HG03378 (cell line): ENCODE data around the gene TXNRD3.
"Not testable (repeated sequence)": the region's sequence is repeated elsewhere in the genome, so short reads cannot be mapped to it uniquely, and the experiment has no call there.

Experiments
- ATAC-seq: cut with Tn5 transposase; IDR thresholded peaks from one replicate; pipeline ENCODE4 v1.9.1; 2021; ENCODE audit warnings: mild to moderate bottlenecking, moderate library complexity; ENCODE audit not compliant: unreplicated experiment

The TXNRD3 gene

DNA sequence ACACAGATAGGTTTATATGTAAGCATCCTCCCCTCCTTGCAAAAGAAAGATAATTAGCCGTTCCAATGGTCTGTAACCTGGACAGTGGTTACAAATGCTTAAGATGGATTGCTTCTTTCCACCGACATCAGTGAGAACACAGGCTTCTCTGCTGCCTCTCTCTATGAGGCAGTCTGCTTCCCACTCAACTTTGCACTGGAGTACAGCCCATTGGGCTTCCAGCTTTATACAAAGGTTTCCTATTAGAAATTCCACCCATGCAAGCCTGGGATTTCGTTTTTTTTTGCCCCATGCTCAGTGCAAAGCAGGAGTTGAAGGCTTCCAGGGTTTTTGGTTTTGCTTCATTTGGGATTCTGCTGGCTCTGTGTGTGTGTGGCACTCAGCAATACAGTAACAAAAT, 48.9 kb downstream of the TXNRD3 start:
- no peak for ATAC-seq

DNA sequence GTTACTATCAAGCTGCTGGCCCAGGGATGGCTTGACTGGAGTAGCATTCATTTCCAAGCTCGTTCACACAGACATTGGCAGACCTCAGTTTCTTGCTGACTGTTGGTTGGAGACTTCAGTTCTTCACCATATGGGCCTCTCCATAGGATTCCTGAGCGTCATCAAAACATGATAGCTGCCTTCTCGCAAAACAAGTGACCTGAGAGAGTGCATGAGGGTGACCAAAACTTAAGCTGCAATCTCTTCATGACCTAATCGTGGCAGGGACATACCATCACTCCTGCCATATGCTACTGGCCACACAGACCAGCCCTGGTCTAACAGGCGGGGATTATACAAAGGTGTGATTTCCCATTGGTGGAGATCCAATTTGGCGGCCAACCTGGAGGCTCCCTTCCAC, 50.2 kb downstream of the TXNRD3 start:
- no peak for ATAC-seq

DNA sequence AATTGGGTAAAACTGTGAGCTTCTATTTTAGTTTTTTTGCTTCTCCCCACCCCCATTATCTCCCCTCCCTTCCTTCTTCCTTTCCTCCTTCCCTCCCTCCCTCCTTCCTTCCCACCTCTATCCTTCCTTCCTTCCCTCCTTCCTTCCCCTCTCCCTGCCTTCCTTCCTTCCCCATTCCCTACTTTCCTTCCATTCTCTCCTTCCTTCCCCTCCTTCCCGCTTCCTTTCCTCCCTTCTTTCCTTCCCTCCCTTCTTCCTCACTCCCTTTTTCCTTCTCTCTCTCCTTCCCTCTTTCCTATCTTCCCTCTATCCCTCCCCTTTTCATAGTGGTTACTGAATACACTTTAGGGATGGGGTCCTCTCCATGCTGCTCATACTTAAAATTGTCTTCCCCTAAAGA, 55.8 kb downstream of the TXNRD3 start:
- no peak for ATAC-seq

DNA sequence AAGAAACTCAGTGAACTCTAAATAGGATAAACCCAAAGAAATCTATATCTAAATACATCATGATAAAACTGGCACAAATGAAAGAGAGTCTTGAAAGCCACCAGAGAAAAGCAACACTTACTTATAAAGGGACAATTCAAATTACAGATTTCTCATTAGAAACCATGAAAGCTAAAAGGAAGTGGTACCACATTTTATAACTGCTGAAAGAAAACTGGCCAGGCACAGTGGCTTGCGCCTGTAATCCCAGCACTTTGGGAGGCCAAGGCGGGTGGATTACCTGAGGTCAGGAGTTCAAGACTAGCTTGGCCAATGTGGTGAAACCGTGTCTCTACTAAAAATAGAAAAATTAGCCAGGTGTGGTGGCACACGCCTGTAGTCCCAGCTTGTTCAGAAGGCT, 59.4 kb downstream of the TXNRD3 start:
- not testable (repeated sequence) for ATAC-seq

DNA sequence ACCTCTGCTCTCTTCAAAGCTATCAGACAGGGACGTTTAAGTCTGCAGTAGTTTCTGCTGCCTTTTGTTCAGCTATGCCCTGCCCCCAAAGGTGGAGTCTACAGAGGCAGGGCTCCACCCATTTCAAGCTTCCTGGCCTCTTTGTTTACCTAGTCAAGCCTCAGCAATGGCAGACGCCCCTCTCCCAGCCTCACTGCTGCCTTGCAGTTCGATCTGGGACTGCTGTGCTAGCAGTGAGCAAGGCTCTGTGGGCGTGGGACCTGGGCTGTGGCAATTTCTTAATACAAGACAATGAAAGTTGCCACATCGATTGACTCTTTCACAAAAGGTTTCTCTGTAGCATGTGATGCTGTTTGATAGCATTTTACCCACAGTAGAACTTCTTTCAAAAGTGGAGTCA, 63.4 kb downstream of the TXNRD3 start:
- ATAC-seq: not testable (repeated sequence)

DNA sequence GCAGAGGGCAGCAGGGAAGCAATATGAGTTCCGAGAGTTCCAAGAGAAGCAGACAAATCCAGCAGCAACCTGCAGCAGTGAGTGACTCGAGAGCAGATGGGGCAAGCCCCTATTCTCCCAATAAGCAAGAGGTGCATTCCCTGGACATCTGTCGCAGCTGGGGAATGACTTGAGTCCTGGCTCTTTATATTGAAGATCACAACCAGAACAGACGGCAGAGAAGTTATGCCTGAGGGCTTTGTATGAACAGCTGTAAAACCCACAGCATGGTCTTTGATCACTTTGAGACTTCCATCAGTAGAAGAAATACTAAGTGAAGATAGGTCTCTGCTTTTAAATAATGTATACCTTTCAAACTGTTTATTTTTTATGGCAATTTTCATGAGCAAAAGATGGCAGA, 72.6 kb downstream of the TXNRD3 start:
- no peak for ATAC-seq

DNA sequence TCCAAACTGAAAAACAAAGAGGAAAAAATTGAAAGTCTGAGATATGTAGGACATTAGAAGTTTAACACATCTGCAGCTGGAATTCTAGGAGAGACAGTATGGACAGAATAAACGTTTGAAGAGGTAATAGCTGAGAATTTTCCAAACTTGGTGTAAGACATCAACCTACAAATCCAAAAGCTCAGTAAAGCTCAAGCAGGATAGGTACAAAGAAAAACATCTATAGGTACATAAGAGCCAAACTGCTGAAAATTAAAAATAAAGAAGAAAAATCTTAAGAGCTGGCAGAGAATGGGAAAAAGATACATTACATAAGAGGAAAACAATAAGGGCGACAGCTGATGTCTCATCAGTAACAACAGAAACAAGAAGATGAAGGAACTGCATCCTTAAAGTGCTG, 73.4 kb downstream of the TXNRD3 start:
- no peak for ATAC-seq

DNA sequence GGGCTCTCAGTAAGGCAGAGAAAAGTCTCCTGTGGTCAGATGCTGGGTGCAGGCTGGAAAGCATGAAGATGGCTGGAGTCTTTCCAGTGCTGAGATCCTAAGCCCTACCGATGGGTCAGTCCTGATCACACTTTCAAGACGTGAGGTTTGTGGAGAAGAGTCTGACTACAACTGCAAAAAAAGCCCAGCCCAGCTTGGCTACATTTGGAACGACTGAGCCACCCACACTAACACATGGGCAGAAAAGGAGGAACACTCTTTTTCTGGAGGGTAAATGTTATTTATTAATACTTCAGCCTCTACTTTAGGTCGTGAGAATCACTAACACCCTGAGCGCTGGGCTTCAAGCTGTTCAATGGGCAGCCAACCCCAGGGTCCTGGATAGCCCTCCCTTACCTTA, 74.2 kb downstream of the TXNRD3 start:
- ATAC-seq: no peak

DNA sequence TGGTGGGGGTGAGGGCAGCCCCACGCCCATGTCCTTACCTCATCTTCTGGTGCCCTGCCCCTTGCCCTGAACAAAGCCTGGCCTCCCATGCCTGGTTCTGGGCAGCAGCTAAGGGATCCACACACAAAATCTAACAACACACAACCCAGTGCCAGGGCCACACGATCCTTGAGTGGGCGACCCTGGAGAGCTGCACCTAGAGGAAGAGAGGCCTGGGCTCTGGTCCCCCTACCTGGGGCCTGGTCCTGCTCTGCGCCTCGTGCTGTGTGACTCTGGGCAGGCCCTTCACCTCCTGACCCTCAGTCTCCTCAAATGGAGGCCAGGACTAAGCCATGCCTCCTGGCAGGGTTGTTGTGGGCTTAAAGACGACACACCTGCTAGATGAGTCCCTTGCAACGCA, 76.2 kb downstream of the TXNRD3 start:
- no peak for ATAC-seq

DNA sequence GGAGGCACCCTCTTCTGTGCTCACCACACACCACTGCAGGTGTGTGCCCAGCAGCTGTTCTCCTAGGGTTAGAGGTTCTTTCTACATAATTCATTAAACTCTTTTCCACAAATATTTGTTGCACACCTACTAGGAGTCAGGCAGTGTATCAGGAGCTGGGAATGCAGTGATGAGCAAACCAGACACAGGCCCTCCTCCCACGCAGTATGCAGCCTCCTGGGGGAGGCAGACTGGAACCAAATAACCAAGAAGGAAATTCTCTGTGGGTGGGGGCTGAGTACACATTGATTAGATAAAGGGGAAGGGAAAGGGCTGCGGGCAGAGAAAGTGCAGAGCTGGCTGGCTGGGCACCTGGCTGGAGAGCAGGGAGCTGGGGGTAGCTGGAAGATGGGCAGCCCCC, 77.7 kb downstream of the TXNRD3 start:
- ATAC-seq: no peak

DNA sequence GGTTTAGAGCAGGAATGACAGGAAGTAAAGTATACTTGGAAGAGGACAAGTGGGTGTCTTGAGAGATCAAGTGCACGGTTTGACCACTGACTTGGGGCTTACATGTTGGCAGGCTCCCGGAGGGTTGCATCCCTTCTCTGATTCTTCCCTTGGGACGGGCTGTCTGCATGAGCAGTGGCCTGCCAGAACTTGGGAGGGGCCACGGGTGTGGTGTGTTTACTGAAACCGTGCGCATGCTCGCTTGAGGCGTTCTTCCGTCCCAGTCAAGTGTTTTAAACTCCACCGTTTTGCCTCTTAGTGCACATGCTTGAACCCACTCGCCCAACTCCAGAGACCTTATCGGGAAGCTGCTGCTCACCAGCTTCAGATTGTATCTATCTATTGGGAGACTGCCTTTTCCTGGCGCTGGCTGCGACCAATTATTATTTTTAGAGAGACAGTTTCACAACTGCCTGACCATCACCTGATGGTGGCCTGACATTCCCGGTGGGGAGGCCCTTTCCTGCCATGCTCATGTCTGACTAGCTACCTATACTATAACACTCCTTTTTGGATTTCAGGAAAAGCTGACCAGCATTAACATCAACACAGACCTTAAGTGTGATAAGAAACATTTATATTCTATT, 81.3 kb downstream of the TXNRD3 start:
- ATAC-seq: no peak

DNA sequence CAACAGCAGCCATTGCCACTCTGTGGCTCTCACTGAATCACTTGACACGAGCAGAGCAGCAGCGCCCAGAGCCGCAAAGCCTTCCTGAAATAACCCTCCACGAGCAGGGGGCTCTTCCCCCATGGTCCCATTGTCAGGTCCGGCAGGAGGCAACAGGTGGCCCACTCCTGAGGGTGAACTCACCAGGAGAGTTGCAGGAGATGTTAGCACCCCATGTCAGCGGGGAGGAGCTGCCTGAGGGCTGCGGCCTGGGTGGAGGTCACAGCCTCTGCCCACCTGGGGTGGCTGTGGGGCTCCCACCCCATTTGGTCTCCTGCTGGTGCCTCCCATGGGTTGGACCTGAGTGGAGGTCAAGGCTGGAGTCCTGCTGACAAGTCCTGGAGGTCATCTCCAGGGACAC, 83.8 kb downstream of the TXNRD3 start:
- no peak for ATAC-seq

DNA sequence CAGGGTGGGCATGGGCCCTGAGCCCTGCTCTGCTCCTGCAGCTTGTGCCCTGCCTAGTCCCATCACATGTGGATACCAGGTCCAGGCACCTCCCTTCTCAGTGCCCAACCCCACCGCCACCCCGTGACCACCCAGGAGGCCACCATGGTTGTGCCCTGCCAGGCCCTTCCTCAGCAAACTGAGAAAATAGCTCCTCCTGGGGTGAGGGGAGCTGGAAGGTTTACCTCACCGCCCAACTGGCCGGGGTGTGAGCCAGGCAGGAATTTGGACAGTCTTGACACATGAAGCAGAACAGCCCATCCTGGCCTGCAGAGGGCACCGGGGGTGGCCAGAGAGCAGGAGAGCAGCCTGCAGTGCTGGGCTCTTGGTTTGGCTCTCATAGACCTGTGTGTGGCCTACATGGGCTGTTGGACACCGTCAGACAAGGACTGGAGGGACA, 84.8 kb downstream of the TXNRD3 start:
- ATAC-seq: no peak

DNA sequence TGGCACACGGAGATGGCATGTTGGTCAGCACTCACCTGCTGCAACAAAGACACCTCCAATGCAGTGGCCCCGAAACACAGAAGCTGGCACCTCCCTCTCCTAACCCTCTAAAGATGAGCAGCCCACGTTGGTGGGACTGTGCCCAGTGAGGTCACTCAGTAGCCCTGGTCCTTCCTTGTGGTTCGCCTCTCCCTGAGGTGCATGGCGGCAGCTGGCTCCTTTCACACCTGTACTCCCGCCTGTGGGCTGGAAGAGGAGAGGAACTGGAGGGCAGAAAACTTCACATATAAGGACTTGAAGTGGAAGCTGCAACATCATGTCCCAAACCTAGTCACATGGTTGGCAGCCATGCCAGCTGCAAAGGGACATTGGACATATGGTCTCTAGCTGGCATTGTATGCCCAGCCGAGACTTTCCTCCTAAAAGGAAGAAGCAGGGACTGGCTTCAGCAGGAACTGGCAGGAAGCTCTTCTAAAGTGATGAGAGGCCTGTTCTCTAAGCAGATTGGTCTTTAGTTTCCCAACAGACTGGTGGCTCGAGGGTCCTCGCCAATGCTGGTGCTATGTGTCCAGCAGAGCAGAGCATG, 85.4 kb downstream of the TXNRD3 start:
- ATAC-seq: no peak

DNA sequence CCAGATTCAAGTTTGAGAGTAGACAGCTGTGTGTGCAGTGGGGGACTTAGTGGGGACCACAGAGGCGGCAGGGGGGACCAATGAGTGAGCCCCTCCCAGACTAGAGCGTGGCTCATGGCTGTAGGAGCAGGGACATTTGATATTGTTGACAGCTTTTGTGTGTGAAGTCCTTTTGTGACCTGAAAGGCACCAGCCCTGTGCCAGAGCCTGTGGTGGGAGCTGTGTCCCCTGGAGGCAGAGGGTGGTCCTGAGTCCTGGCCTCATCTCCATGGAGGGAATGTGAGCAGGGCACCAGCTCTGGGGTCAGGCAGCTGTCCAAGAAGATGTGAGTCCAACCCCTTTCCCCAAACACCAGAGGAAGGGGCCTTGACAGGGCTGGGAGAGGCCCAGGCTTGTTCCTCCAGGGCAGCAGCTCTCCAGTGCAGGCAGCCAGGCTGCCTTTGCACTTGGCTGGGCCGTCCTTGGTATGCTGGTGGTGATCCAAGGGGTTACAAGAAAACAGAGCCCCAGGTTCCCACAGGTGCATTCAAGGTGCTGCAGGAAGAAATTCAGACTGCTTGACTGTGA, 86.1 kb downstream of the TXNRD3 start:
- ATAC-seq: no peak

DNA sequence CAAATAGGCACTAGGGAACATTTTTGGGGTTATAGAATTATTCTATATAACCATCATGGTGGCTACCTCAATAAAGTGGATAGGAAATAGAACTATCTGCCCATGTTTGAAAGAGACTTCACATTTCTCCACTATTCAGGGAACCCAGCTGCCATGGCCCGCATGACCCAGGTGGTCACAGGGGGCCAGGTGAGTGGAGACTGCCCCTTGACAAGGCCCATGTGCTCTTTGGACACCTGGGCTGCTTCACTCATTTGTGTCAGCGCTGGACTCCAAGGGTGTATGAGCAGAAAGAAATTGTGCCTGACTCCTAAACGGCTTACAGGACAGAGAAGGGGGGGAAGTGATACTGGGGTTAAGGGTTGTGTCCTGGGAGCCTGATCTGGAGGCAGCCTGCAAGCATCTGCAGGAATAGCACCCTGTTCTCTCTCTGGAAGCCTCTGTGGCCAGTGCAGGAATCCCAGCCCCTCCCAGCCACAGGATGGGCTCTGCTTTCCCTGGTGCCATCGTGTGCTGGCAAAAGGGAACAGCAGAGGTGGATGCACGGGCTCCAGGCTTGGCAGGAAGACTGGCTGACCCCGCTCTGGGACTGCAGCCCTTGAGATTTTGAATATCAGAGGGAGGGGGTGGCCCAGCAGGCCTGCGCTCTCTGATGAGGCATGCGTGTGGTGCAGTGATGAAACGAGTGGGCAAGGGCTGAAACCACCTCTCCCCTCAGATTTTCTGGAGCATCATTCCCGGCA, 87.1 kb downstream of the TXNRD3 start:
- ATAC-seq: no peak

DNA sequence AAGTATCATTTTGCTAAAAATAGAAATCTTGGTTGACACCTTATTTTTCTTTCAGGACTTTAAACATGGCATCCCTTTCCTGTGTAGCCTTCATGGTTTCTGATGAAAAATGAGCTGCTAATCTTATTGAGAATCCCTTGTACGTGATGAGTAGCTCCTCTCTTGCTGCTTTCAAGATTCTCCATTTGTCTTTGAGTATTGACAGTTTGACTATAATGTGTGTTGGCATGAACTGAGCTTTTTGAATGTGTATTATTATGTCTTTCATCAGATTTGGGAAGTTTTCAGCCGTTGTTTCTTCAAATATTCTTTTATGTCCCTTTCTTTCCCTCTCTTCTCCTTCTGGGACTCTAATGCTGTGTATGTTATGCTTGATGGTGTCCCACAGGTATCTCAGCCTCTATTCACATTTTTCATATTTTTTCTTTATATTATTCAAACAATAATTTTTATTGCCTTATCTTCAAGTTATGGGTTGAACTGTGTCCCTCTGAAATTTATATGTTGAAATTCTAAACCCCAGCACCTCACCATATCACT, 92.1 kb downstream of the TXNRD3 start:
- ATAC-seq: no peak

DNA sequence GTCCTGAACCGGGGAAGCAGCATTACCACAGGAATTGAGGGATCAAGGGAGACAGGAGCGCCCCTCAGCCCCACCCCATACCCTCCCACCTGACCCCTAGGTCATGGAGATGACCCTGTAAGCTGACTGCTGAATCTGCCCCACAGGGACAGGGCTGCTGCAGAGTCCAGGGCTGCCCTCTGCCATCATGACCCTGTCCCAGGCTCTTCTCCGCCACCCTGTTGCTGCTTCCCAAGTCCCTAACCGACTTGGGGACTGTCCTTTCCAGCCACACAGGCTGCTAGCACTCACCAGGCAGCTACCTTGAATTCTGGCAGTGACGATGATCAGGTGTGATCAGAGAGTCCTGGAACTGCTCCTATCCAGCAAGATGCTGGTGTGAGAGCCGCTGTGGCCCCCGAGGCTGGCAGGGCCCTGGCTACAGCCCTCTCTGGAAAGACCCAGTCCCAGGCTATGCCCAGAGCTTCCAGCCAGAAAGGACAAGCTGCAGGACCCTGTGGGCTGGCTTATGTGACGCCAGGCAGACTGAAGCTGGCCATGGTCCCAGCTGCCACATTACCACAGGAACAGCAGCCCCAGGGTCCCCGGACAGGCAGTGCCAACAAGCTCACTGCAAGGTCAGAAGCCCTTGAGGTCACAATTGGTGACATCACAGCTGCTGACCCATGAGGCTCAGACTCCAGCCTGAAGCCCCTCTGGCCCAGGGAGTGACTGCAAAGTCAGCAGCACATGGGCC, 96.4 kb downstream of the TXNRD3 start, which contains the start of gene C3orf22:
Gene C3orf22 (minus strand): TSS at position 597 of the 736 bp plus-strand sequence. CDS start 5,542 bp downstream, outside the sequence.
- no peak for ATAC-seq

DNA sequence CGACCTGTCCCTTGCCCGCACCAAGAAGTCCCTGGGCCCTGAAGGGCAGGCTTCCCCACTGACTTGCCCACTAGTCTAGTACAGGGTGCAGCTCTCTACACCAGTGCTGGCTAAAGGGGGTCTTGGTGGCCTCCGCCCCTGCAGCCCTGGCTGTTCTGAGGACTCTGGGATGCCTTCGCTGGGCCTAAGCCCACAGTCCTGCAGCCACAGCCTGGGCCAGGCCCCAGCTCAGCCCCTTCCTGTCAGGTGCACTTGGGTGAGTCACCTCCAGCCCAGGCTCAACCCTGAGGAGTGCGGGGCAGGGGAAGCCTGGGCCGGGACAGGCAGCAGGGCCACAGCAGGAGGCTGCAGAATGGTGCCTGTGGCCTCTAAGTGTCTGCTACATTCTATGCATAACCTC, 97.2 kb downstream of the TXNRD3 start:
- no peak for ATAC-seq

DNA sequence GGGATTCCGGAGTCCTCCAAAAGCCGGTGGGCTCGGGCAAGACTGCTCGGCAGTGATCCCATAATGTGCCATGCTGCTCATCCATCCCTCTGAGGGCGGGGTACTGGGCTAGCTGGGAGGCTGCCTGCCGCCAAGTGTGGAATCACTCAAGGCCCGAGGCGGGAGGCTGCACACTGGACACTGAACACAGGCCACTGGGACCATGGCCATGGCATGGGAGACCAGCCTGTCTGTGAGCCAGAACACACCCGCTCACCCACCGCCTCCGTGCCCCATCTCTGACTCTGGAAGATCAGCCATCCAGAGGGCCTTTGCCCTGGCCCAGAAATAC, 97.5 kb downstream of the TXNRD3 start:
- ATAC-seq: no peak
